H1 (cell line): Measurements from ENCODE around the gene TMPRSS13.

Experiments used
- ATF2 ChIP-seq: IDR thresholded peaks from 2 replicates; pipeline ENCODE4 v1.6.1; 2012; ENCODE audit warnings: low read length, inconsistent platforms
- CTCF ChIP-seq, 3 experiments: IDR thresholded peaks; 1 replicate in 2 of 3; 2 replicates in 1 of 3; pipeline versions ENCODE4 v1.5.1 to v1.6.1; 2011; ENCODE audit warnings: low read length in 3 of 3, mild to moderate bottlenecking in 3 of 3, inconsistent platforms in 2 of 3, low read depth in 1 of 3, moderate library complexity in 1 of 3; ENCODE audit not compliant: insufficient read depth in 1 of 3; ENCODE audit errors: control extremely low read depth in 1 of 3
- EGR1 ChIP-seq: IDR thresholded peaks from 2 replicates; pipeline ENCODE4 v1.6.1; 2011; ENCODE audit warnings: low read depth, low read length, borderline replicate concordance
- MAX ChIP-seq: IDR thresholded peaks from 2 replicates; pipeline ENCODE4 v1.6.1; 2012; ENCODE audit warnings: inconsistent platforms
- POLR2A ChIP-seq, 2 experiments: IDR thresholded peaks; 1 replicate in 1 of 2; 2 replicates in 1 of 2; pipeline ENCODE4 v1.6.1; 2011; ENCODE audit warnings: low read depth in 2 of 2, low read length in 2 of 2, mild to moderate bottlenecking in 2 of 2; ENCODE audit errors: control extremely low read depth in 1 of 2
- POLR2AphosphoS5 ChIP-seq: IDR thresholded peaks from 2 replicates; pipeline ENCODE4 v1.6.1; 2011; ENCODE audit warnings: low read depth, low read length
- RNF2 ChIP-seq: fragments of 200-900, 300-1000 bp; sonication (generic); IDR thresholded peaks from 2 replicates; pipeline ENCODE4 v1.7.1; 2016; ENCODE audit warnings: borderline replicate concordance, low read depth, mild to moderate bottlenecking, antibody characterized with exemption, low read length; ENCODE audit not compliant: poor library complexity, severe bottlenecking; ENCODE audit errors: missing control alignments
- USF2 ChIP-seq: IDR thresholded peaks from 2 replicates; pipeline ENCODE4 v1.6.1; 2011; ENCODE audit warnings: low read length, improper control_type of control experiment
- YY1 ChIP-seq: IDR thresholded peaks from 2 replicates; pipeline ENCODE4 v1.6.1; 2011; ENCODE audit warnings: low read depth, mild to moderate bottlenecking, low read length
- ZNF274 ChIP-seq: IDR thresholded peaks from 2 replicates; pipeline ENCODE4 v1.7.0; 2012; ENCODE audit warnings: low read length, borderline replicate concordance; ENCODE audit errors: extremely low read depth

GRCh38 chr11:117917591-117918151 lies 11.5 kb downstream of the TMPRSS13 start:
- TF ChIP-seq CTCF (IDR thresholded peaks at IDR 0.05; ENCODE audit: control extremely low read depth in 1 of 3, insufficient read depth in 1 of 3, low read depth in 1 of 3, low read length in 3 of 3) (no peak), RNF2 (no peak), EGR1 (no peak), POLR2A (IDR thresholded peaks at IDR 0.05; ENCODE audit: control extremely low read depth in 1 of 2, low read depth in 2 of 2, low read length in 2 of 2) (no peak), POLR2AphosphoS5 (no peak), USF2 (no peak), MAX (no peak), ZNF274 (no peak), ATF2 (no peak), YY1 (no peak)
